ENCODE results near the gene APBA2. TPM values are rescaled to one million over a fixed set of nuclear protein-coding genes. Genes with fewer than 3 reads are reported as not detected.

Gene APBA2
- total RNA-seq, 4 donors from 2014 or later: 5.4 to 15.3 (median 10.4) TPM

GRCh38 chr15:29143909-29144635, 258.3 kb downstream of the APBA2 start:
- Histone ChIP-seq H3K9me3 (no peaks in the 10 kb centered on the region), H3K4me3 (no peak overlapping the region), H3K36me3 (no peaks in the 10 kb centered on the region), H3K27me3 (peaks cover 0 to 49% (median 3%) of the 10 kb centered on the region in 4 donors), H3K4me1 (peaks cover 0 to 9% (median 8%) of the 10 kb centered on the region in 4 donors), H3K27ac (replicated peaks in 1 of 4) (no peak overlapping the region)
- intact Hi-C loops (cut with DNase I): no loop called here
- DNase-seq (ENCODE audit: extremely low spot score): no peak
- TF ChIP-seq POLR2AphosphoS5 (IDR thresholded peaks at IDR 0.05) (no peak), EP300 (IDR thresholded peaks at IDR 0.05) (no peak), POLR2A (IDR thresholded peaks at IDR 0.05; ENCODE audit: low read depth) (no peak), CTCF (IDR thresholded peaks at IDR 0.05) (no peak)
- 89% methylated on average over 10 of the region's 10 CpGs for WGBS

- no peak for DNase-seq (ENCODE audit: extremely low spot score)
- intact Hi-C loops (cut with DNase I): no loop called here
- no peaks in the 10 kb centered on the region for H3K36me3 ChIP-seq
- no peak overlapping the region for H3K27ac ChIP-seq (replicated peaks in 1 of 4)
- TF ChIP-seq CTCF (IDR thresholded peaks at IDR 0.05) (no peak), POLR2AphosphoS5 (IDR thresholded peaks at IDR 0.05) (no peak), POLR2A (IDR thresholded peaks at IDR 0.05; ENCODE audit: low read depth) (no peak), EP300 (IDR thresholded peaks at IDR 0.05) (no peak)
- peaks cover 0 to 1% (median 0%) of the 10 kb centered on the region in 4 donors for H3K27me3 ChIP-seq
- no peak overlapping the region for H3K4me3 ChIP-seq
- 74% methylated on average over 16 of the region's 18 CpGs for WGBS
- H3K9me3 ChIP-seq: peaks cover 0 to 14% (median 3%) of the 10 kb centered on the region in 4 donors
- H3K4me1 ChIP-seq: no peaks in the 10 kb centered on the region
Measured at GRCh38 chr15:29149738-29150075, 263.9 kb downstream of the APBA2 start.

- H3K4me1 ChIP-seq: no peaks in the 10 kb centered on the region
- intact Hi-C loops (cut with DNase I): no loop called here
- WGBS: 76% methylated on average over 15 of the region's 15 CpGs
Measured at GRCh38 chr15:29150515-29151483, 265.0 kb downstream of the APBA2 start.

GRCh38 chr15:29151484-29151857, 265.7 kb downstream of the APBA2 start:
- Histone ChIP-seq H3K9me3 (peaks cover 0 to 14% (median 3%) of the 10 kb centered on the region in 4 donors), H3K27me3 (no peaks in the 10 kb centered on the region), H3K27ac (replicated peaks in 1 of 4) (no peak overlapping the region), H3K4me1 (no peaks in the 10 kb centered on the region), H3K4me3 (no peak overlapping the region), H3K36me3 (no peaks in the 10 kb centered on the region)
- peak; percentile 89 for DNase-seq (ENCODE audit: extremely low spot score)
- TF ChIP-seq POLR2AphosphoS5 (IDR thresholded peaks at IDR 0.05) (no peak), EP300 (IDR thresholded peaks at IDR 0.05) (no peak), CTCF (IDR thresholded peaks at IDR 0.05) (no peak), POLR2A (IDR thresholded peaks at IDR 0.05; ENCODE audit: low read depth) (no peak)
- intact Hi-C loops (cut with DNase I): no loop called here
- 91% methylated on average over 12 of the region's 14 CpGs for WGBS

More at GRCh38 chr15:29150515-29151483, 265.0 kb downstream of the APBA2 start:
- no peak for DNase-seq (ENCODE audit: extremely low spot score)
- Histone ChIP-seq H3K36me3 (no peaks in the 10 kb centered on the region), H3K27ac (replicated peaks in 1 of 4) (no peak overlapping the region), H3K9me3 (peaks cover 0 to 14% (median 3%) of the 10 kb centered on the region in 4 donors), H3K4me3 (no peak overlapping the region), H3K27me3 (no peaks in the 10 kb centered on the region)
- no peak for TF ChIP-seq EP300 (IDR thresholded peaks at IDR 0.05)
- TF ChIP-seq POLR2A (IDR thresholded peaks at IDR 0.05; ENCODE audit: low read depth): no peak
- no peak for TF ChIP-seq POLR2AphosphoS5 (IDR thresholded peaks at IDR 0.05)
- no peak for TF ChIP-seq CTCF (IDR thresholded peaks at IDR 0.05)
